GM18951 (cell line): ENCODE data around the gene RNLS.

ENCODE experiments used
- POLR2A ChIP-seq: IDR thresholded peaks from 4 replicates; pipeline ENCODE4 v1.6.1; 2011; ENCODE audit warnings: mild to moderate bottlenecking; ENCODE audit not compliant: insufficient read length, insufficient read depth; ENCODE audit errors: extremely low read depth
- in situ Hi-C: fragments of 300-500 bp; cut with MboI; formaldehyde crosslinking; loops from one replicate; pipeline ENCODE4 v1.12.0; 2022; ENCODE audit warnings: low sequenced_read_pairs, mixed read lengths, inconsistent platforms; ENCODE audit not compliant: unreplicated experiment

The RNLS gene

DNA sequence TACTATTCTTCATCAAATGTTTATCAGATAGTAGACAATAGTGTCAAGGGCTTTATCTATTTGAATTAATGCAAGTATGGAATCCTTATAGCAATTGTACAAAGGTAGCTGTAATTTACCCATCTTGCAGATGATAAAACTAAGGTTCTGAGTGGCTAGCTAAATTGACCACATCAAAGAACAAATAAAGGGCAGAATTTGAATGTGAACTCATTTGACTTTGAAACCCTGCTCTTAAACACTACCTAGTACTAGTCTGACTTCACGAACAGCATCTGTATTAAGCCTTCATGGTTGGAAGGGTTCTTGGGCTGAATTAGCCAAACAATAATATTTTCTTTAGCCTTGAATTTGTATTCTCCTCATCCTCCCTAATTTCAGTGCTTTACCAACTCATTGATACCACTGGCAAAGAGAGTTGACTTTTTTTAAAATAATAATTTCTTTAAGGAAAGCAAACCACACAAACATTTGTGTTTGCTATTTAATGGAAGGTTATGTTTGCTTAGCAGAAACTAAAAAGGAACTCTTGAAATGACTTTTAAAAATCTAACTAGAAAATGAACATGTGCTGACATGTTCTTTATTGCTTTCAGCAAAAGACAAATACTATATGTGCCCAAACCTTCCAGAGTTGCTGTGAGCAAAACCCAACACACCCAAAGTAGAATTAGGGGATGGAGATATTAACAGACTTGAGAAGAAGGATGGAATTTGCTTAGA is 322.6 kb downstream of the RNLS start:
- in situ Hi-C loops, result no loop called here
- no peak for TF ChIP-seq POLR2A

DNA sequence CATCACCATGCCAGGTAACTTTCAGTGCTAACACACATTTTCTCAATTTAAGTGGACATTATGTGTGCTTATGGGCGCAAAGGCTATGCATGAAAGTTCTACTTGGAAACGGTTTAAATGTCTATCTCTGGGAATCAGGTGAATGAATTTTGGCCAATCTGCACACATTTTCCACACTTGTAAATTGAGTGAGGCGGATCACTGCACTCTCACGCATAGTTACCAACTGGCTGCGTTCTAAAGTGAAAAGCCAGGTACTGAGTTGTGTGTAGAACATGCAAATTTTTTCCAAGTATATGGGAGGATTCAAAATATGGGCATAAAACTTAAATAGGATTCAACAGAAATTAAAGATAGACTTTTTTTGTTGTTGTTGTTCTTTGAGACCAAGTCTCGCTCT is 323.7 kb downstream of the RNLS start:
- no peak for TF ChIP-seq POLR2A
- in situ Hi-C loops, result no loop called here

DNA sequence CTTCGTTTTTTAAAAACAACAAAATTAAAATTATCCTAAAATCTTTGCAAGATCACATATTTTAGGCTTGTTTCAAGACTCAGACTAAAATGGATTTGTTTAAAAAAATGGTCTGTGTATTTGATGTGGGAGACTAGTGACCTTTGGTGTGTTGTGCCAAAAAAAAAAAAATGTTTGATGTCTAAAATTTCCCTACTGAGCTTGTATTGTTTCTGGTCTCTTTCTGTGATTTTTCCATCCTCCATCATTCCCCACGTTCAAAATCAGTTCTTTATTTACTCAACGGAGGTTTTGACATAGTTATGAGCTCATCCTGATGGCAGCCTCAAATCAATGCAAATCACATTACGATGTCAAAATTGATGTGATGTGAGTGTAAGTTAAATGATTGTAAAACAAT is 326.2 kb downstream of the RNLS start:
- in situ Hi-C loops, result no loop called here
- TF ChIP-seq POLR2A, result no peak

DNA sequence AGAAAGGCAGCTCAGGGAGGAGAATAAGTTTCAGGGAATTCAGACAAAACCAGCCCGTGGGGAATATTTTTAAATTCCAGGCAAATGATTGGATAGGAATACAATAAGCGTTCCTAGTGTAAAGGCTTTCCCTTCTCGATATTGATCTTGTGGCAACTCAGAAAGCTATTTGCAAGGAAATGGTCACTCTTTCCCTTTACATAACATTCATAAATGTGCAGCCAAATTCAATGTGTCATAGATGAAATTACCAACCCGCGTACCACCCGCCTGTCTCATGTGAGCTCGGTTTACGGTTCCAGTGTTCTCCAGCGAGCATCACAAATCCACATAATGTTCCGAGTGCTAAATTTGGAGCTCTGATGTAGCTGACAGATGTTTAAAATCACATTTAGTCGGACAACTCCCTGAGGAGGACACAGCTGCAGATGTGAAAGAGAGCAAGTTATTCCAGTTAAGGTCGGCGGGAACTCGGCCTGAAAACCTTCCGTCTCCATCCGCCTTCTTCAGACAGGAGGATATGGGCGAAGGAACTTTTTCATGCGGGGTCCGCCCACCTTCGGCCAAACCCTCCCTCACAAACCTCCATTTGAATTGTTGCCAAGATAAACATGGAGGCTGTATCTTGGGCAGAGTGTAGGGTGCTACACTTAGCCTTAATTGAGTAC is 327.0 kb downstream of the RNLS start:
- in situ Hi-C loops, result no loop called here
- TF ChIP-seq POLR2A, result no peak

DNA sequence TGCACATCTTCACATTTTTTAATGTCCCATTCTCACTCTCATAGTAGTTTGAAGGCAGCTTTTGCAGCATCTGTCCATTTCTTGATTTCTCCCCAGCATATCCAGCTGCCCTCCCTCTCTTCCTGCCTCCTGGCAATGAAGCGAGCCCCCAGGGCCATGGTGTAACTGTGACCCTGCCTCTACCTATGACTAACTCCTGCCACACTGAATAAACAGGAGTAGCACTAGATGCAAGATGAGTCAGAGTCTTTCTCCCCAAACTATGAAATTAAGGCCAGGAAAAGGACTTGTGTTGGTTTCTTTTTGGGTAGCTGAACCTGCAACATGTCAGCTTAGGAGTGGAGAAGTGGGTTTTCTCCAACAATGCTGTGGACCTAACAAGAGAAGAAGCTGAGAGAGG is 329.0 kb downstream of the RNLS start:
- in situ Hi-C loops, result no loop called here
- TF ChIP-seq POLR2A, result no peak

DNA sequence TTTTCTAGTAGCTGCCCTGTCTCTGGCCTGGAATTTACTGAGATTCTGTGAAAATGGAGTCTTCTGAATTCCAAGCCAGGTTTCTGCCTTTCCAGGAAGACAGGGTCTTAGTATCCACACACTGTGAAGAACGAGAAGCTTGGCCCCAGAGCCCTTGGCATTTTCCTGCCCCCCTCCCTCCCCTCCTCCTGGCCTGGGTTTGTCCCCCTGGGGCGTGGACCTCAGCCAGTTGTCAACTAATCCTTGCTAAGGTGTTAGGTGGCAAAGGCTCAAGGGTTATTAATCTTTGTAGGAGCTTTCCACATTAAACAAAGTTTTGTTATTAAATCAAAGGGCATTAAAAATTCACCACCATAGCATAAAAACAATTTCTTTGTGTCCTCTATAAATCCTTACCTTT is 329.5 kb downstream of the RNLS start:
- no peak for TF ChIP-seq POLR2A
- in situ Hi-C loops, result no loop called here

DNA sequence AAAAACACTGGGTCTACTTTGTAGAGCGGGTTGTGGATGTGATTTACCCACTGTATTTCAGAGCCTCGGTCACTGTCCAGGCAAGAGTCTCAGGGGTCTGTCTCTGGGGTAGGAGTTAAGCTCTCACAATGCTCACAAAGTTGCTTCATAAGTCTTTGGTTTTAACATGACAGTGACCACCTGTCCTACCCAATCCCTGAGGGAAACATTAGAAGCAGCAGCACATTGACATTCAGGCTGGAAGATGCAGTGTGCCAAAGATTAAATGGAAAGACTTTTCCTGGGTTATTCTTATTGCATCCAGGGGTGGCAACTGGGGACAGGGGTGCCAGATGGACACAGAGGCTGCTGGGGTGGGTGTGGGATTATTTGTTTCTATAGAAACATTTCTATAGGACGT is 330.0 kb downstream of the RNLS start:
- in situ Hi-C loops, result no loop called here
- TF ChIP-seq POLR2A, result no peak

DNA sequence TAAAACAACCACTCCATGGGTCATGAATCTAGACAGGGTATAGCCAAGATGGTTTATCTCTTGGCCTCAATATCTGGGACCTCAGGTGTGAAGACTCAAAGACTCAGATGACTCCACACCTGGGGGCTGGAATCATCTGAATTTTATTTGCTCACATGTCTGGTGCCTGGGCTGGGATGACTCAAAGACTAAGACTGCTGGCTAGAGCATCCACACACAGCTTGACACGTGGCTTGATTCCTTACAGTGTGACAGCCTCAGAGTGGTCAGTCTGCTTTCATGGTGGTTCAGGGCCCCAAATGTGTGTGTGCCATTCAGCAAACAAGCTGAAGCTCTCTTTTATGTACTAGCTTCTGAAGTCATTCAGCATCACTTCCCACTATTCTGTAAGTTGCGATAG is 333.7 kb downstream of the RNLS start:
- in situ Hi-C loops, result no loop called here
- TF ChIP-seq POLR2A, result no peak

DNA sequence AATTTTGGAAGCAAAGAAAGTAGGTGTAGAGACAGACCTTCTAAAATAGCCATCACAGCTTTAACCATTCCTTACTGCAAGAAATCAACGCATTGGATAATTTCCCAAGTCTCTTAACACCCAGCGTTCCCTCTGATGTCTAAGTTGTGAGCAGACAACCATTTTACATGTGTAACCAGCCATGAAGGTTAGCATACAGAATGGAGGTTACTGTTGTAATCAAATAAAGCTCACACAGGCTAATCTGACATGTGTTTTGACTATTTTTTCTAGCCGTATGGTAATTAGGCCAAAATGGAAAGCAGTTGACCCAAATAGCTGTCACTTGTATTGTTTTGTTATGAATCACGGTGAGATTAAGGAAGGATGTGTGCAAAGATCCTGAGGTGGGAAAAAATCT is 336.4 kb downstream of the RNLS start:
- in situ Hi-C loops, result no loop called here
- no peak for TF ChIP-seq POLR2A

DNA sequence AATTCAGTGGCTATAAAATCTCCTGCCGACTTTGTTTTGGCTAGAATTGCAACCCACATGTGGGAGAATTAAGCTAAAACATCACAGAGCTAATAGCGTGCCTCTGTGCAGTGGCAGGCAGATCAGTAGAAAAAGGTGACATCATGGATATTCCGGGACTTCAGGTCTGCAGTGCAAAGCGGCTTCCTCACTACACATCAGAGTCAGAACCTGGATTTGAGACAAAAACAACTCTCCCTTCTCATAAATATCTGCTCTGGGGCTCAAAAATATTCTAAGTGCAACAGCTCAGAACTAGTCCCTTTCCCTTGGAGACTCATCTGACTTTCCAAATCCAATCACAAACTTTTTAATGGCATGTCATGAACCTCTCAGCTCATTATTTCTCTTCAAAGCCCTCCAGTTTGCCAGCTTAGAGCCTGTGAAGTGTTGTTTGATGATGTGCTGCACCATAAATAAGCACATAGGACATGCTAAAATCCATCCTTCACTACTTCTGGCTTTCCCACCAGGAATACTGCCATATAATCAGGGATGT is 337.1 kb downstream of the RNLS start:
- in situ Hi-C loops, result no loop called here

DNA sequence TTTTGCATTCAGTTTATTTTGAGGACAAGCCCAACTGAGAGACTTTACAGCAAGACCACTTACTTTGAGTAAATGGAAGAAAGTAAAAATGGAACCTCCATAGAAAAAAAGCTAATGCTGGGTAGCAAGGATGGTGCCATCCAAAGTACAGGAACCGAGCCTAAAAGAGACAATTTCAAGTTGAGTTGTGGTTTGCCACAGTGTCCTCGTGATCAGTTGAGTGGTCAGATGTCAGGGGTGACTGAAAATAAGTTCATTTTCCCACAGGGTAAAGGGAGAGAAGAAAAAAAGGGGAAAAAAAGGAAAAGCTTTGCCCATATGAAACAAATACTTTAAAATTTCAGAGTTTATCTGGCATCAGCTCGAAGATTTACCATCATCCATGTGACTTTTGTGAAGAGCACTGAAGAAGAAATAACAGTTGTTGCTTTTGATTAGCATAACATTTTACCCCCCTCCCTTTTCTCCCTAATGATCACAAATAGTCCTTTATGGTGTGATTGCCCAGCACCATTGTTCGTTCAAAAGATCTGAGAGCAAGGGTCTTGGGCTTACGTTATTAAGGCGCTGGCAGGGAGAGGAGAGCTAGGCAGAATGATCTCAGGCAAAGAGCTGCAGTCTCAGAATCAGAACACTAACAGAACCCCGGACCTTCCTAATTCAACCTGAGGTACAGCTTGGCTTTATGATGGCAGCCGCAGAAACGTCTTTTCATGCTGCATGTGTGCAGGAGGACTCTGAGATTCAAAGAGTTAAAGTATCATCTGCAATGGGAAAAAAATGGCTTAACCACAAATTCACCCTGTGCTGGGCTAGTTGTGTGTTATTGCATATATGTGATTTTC is 338.1 kb downstream of the RNLS start:
- no peak for TF ChIP-seq POLR2A
- in situ Hi-C loops, result no loop called here

More for the DNA sequence above, 337.1 kb downstream of the RNLS start:
- no peak for TF ChIP-seq POLR2A

DNA sequence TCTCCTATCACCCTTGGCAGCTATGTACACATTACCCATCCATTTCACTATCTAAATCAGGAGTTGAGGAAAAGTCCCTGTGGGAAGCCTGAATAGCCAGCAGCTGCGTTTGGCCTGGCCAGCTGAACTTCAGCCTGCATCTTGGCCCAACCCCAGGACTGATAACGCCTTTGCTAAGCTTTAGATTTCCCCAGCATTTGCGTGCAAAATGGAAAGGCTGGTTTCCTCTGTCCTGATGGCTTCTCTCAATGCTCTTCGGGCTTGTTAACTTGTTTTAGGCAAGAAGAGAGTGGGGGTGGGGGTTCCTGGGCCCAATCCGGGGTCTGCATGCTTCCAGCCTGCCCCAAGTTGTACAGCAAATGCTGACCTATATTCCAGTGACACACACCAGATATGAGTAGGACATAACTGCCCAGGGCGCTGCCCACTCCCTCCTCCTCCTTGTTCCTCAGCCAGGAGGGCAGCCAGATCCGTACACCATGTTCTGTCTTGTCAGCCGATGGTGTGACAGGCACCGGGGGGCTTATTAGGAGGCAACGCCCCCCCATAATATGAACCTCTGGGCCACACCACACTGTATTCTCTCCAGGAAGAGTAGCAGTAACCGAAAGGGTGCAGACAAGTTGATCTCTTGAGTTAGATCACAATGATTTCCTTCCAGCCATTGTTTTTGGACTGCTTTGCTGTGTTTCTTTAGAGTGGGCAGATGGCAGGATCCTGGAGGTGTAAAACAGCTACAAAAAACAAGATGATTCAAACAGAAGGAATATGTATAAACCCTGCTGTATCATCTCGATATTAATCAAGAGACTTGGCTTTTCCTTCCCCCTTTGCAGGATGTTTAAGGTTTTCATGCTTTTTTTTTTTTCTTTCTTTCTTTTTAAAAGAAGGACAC is 339.0 kb downstream of the RNLS start:
- in situ Hi-C loops, result no loop called here
- no peak for TF ChIP-seq POLR2A
